Osteoblast (primary cell): ENCODE measurements around the gene CNTN5. TPM values are rescaled to one million over a fixed set of nuclear protein-coding genes. Genes with fewer than 3 reads are reported as not detected.

Experiments used
- DNase-seq: peaks from one replicate; pipeline ENCODE4 v3.0.0; 2011; ENCODE audit warnings: low spot score, mixed read lengths; ENCODE audit not compliant: insufficient read length; ENCODE audit errors: missing footprints
- H2AFZ ChIP-seq: 2 replicates; pipeline ENCODE4 v1.6.0; 2011; ENCODE audit warnings: mild to moderate bottlenecking, low read length
- H3K27ac ChIP-seq: 2 replicates; pipeline ENCODE4 v1.5.1; 2011; ENCODE audit warnings: mild to moderate bottlenecking, low read depth, low read length, moderate library complexity
- H3K27me3 ChIP-seq: 2 replicates; pipeline ENCODE4 v1.6.0; 2012; ENCODE audit warnings: mild to moderate bottlenecking, control low read depth, inconsistent platforms, low read length, moderate library complexity; ENCODE audit not compliant: insufficient read depth
- H3K36me3 ChIP-seq: 2 replicates; pipeline ENCODE4 v1.5.1; 2011; ENCODE audit warnings: mild to moderate bottlenecking, low read length, control low read depth, moderate library complexity; ENCODE audit not compliant: insufficient read depth
- H3K4me1 ChIP-seq: 2 replicates; pipeline ENCODE4 v1.5.1; 2011; ENCODE audit warnings: mild to moderate bottlenecking, low read length, control low read depth, moderate library complexity; ENCODE audit not compliant: insufficient read depth
- H3K4me2 ChIP-seq: 2 replicates; pipeline ENCODE4 v1.6.0; 2011; ENCODE audit warnings: mild to moderate bottlenecking, low read length; ENCODE audit not compliant: insufficient read depth
- H3K4me3 ChIP-seq: fragments of 200-600 bp; sonication (generic); 3 replicates; pipeline ENCODE4 v1.5.1; 2012; ENCODE audit warnings: mild to moderate bottlenecking, low read length, inconsistent platforms; ENCODE audit not compliant: insufficient read depth
- H3K79me2 ChIP-seq: 2 replicates; pipeline ENCODE4 v1.6.0; 2012; ENCODE audit warnings: mild to moderate bottlenecking, low read length, control low read depth, inconsistent platforms; ENCODE audit not compliant: insufficient read depth
- H3K9me3 ChIP-seq: 2 replicates; pipeline ENCODE4 v1.5.1; 2011; ENCODE audit warnings: low read depth, low read length, control low read depth
- H4K20me1 ChIP-seq: 2 replicates; pipeline ENCODE4 v1.6.0; 2012; ENCODE audit warnings: mild to moderate bottlenecking, low read length, control low read depth; ENCODE audit not compliant: insufficient read depth
- CTCF ChIP-seq: IDR thresholded peaks from 2 replicates; pipeline ENCODE4 v1.5.1; 2011; ENCODE audit warnings: mild to moderate bottlenecking, low read depth, low read length, moderate library complexity; ENCODE audit errors: extremely low read depth
- total RNA-seq: library from RNA; depleted of rRNA; stranded (reverse); fragments of >200 nt; gene quantifications from 2 replicates; pipeline ENCODE4 v1.2.3, GENCODE V29; 2012

Gene CNTN5
- total RNA-seq, 1 donor, result not detected

GRCh38 chr11:99614352-99614751 lies 593.6 kb downstream of the CNTN5 start:
- no peak for TF ChIP-seq CTCF
- Histone ChIP-seq H2AFZ (no peak overlapping the region), H3K36me3 (no peaks in the 10 kb centered on the region), H3K4me1 (no peaks in the 10 kb centered on the region), H3K4me2 (no peak overlapping the region), H3K27ac (no peak overlapping the region), H4K20me1 (no peaks in the 10 kb centered on the region), H3K4me3 (no peak overlapping the region), H3K27me3 (no peaks in the 10 kb centered on the region), H3K9me3 (no peaks in the 10 kb centered on the region), H3K79me2 (no peaks in the 10 kb centered on the region)
- no peak for DNase-seq

GRCh38 chr11:99630629-99631028 lies 609.9 kb downstream of the CNTN5 start:
- Histone ChIP-seq H3K4me2 (no peak overlapping the region), H3K4me1 (no peaks in the 10 kb centered on the region), H3K27ac (no peak overlapping the region), H3K36me3 (no peaks in the 10 kb centered on the region), H3K27me3 (no peaks in the 10 kb centered on the region), H3K79me2 (no peaks in the 10 kb centered on the region), H3K4me3 (no peak overlapping the region), H3K9me3 (peaks cover 2% of the 10 kb centered on the region), H2AFZ (no peak overlapping the region), H4K20me1 (no peaks in the 10 kb centered on the region)
- no peak for TF ChIP-seq CTCF
- DNase-seq, result no peak

GRCh38 chr11:99631618-99632017 lies 610.9 kb downstream of the CNTN5 start:
- no peak overlapping the region for H3K4me3 ChIP-seq
- no peaks in the 10 kb centered on the region for H3K79me2 ChIP-seq
- no peak overlapping the region for H3K27ac ChIP-seq
- H3K4me1 ChIP-seq, result no peaks in the 10 kb centered on the region
- no peak for DNase-seq
- H3K9me3 ChIP-seq, result peaks cover 2% of the 10 kb centered on the region
- H3K36me3 ChIP-seq, result no peaks in the 10 kb centered on the region
- H3K27me3 ChIP-seq, result no peaks in the 10 kb centered on the region
- no peak overlapping the region for H2AFZ ChIP-seq
- no peaks in the 10 kb centered on the region for H4K20me1 ChIP-seq
- H3K4me2 ChIP-seq, result no peak overlapping the region
- no peak for TF ChIP-seq CTCF

- Histone ChIP-seq H3K36me3 (no peaks in the 10 kb centered on the region), H3K9me3 (peaks cover 2% of the 10 kb centered on the region), H3K4me3 (no peak overlapping the region), H4K20me1 (no peaks in the 10 kb centered on the region), H3K27ac (no peak overlapping the region), H2AFZ (no peak overlapping the region), H3K27me3 (no peaks in the 10 kb centered on the region), H3K4me1 (no peaks in the 10 kb centered on the region), H3K79me2 (no peaks in the 10 kb centered on the region), H3K4me2 (no peak overlapping the region)
- no peak for TF ChIP-seq CTCF
- DNase-seq, result no peak
Measured at GRCh38 chr11:99632969-99633368, 612.2 kb downstream of the CNTN5 start.
